ENCODE measurements around the gene HTT. TPM values are rescaled to one million over a fixed set of nuclear protein-coding genes. Genes with fewer than 3 reads are reported as not detected.
"Not testable (repeated sequence)": the region's sequence is repeated elsewhere in the genome, so short reads cannot be mapped to it uniquely, and the experiment has no call there.

HTT gene
- total RNA-seq, 1 donor, result 96.2 TPM

GRCh38 chr4:3137908-3138307 is 63.4 kb downstream of the HTT start:
- Histone ChIP-seq H3K9me3 (ENCODE audit: low read depth, low read length) (no peaks in the 10 kb centered on the region), H3K4me3 (ENCODE audit: low read length) (no peak overlapping the region), H3K27me3 (ENCODE audit: insufficient read depth, low read length) (no peaks in the 10 kb centered on the region), H3K4me1 (ENCODE audit: insufficient read depth, low read length) (no peaks in the 10 kb centered on the region)

- H3K27me3 ChIP-seq (ENCODE audit: insufficient read depth, low read length), result no peaks in the 10 kb centered on the region
Measured at GRCh38 chr4:3145234-3145924, 70.9 kb downstream of the HTT start.

GRCh38 chr4:3148926-3149325 is 74.4 kb downstream of the HTT start:
- no peaks in the 10 kb centered on the region for H3K4me1 ChIP-seq (ENCODE audit: insufficient read depth, low read length)
- H3K27me3 ChIP-seq (ENCODE audit: insufficient read depth, low read length), result no peaks in the 10 kb centered on the region
- no peaks in the 10 kb centered on the region for H3K9me3 ChIP-seq (ENCODE audit: low read depth, low read length)
- H3K4me3 ChIP-seq (ENCODE audit: low read length), result no peak overlapping the region

More at GRCh38 chr4:3145234-3145924, 70.9 kb downstream of the HTT start:
- Histone ChIP-seq H3K9me3 (ENCODE audit: low read depth, low read length) (no peaks in the 10 kb centered on the region), H3K4me3 (ENCODE audit: low read length) (no peak overlapping the region), H3K4me1 (ENCODE audit: insufficient read depth, low read length) (no peaks in the 10 kb centered on the region)

GRCh38 chr4:3151238-3151637 is 76.8 kb downstream of the HTT start:
- H3K27me3 ChIP-seq (ENCODE audit: insufficient read depth, low read length); H3K4me3 ChIP-seq (ENCODE audit: low read length); H3K9me3 ChIP-seq (ENCODE audit: low read depth, low read length); H3K4me1 ChIP-seq (ENCODE audit: insufficient read depth, low read length): not testable (repeated sequence)

GRCh38 chr4:3157366-3157765 is 82.9 kb downstream of the HTT start:
- Histone ChIP-seq H3K4me3 (ENCODE audit: low read length) (no peak overlapping the region), H3K4me1 (ENCODE audit: insufficient read depth, low read length) (no peaks in the 10 kb centered on the region), H3K9me3 (ENCODE audit: low read depth, low read length) (no peaks in the 10 kb centered on the region), H3K27me3 (ENCODE audit: insufficient read depth, low read length) (no peaks in the 10 kb centered on the region)

- Histone ChIP-seq H3K27me3 (ENCODE audit: insufficient read depth, low read length) (no peaks in the 10 kb centered on the region), H3K9me3 (ENCODE audit: low read depth, low read length) (no peaks in the 10 kb centered on the region), H3K4me3 (ENCODE audit: low read length) (no peak overlapping the region), H3K4me1 (ENCODE audit: insufficient read depth, low read length) (no peaks in the 10 kb centered on the region)
Measured at GRCh38 chr4:3158841-3159240, 84.4 kb downstream of the HTT start.

- Histone ChIP-seq H3K4me3 (ENCODE audit: low read length) (no peak overlapping the region), H3K9me3 (ENCODE audit: low read depth, low read length) (no peaks in the 10 kb centered on the region), H3K4me1 (ENCODE audit: insufficient read depth, low read length) (no peaks in the 10 kb centered on the region), H3K27me3 (ENCODE audit: insufficient read depth, low read length) (no peaks in the 10 kb centered on the region)
Measured at GRCh38 chr4:3160438-3160837, 86.0 kb downstream of the HTT start.

- H3K4me3 ChIP-seq (ENCODE audit: low read length); H3K4me1 ChIP-seq (ENCODE audit: insufficient read depth, low read length); H3K27me3 ChIP-seq (ENCODE audit: insufficient read depth, low read length); H3K9me3 ChIP-seq (ENCODE audit: low read depth, low read length): not testable (repeated sequence)
Measured at GRCh38 chr4:3161044-3161443, 86.6 kb downstream of the HTT start.

- not testable (repeated sequence) for H3K4me3 ChIP-seq (ENCODE audit: low read length); H3K4me1 ChIP-seq (ENCODE audit: insufficient read depth, low read length); H3K27me3 ChIP-seq (ENCODE audit: insufficient read depth, low read length); H3K9me3 ChIP-seq (ENCODE audit: low read depth, low read length)
Measured at GRCh38 chr4:3166434-3166833, 92.0 kb downstream of the HTT start.

GRCh38 chr4:3168029-3168428 is 93.5 kb downstream of the HTT start:
- H3K4me1 ChIP-seq (ENCODE audit: insufficient read depth, low read length), result no peaks in the 10 kb centered on the region
- no peaks in the 10 kb centered on the region for H3K9me3 ChIP-seq (ENCODE audit: low read depth, low read length)
- H3K27me3 ChIP-seq (ENCODE audit: insufficient read depth, low read length), result no peaks in the 10 kb centered on the region
- H3K4me3 ChIP-seq (ENCODE audit: low read length), result no peak overlapping the region

- no peak overlapping the region for H3K4me3 ChIP-seq (ENCODE audit: low read length)
- no peaks in the 10 kb centered on the region for H3K4me1 ChIP-seq (ENCODE audit: insufficient read depth, low read length)
- no peaks in the 10 kb centered on the region for H3K9me3 ChIP-seq (ENCODE audit: low read depth, low read length)
- no peaks in the 10 kb centered on the region for H3K27me3 ChIP-seq (ENCODE audit: insufficient read depth, low read length)
Measured at GRCh38 chr4:3174371-3175338, 100.2 kb downstream of the HTT start.

- no peak overlapping the region for H3K4me3 ChIP-seq (ENCODE audit: low read length)
- no peaks in the 10 kb centered on the region for H3K4me1 ChIP-seq (ENCODE audit: insufficient read depth, low read length)
- H3K27me3 ChIP-seq (ENCODE audit: insufficient read depth, low read length), result no peaks in the 10 kb centered on the region
- H3K9me3 ChIP-seq (ENCODE audit: low read depth, low read length), result no peaks in the 10 kb centered on the region
Measured at GRCh38 chr4:3176367-3177229, 102.1 kb downstream of the HTT start.

GRCh38 chr4:3177426-3177825 is 102.9 kb downstream of the HTT start:
- Histone ChIP-seq H3K4me3 (ENCODE audit: low read length) (no peak overlapping the region), H3K9me3 (ENCODE audit: low read depth, low read length) (no peaks in the 10 kb centered on the region), H3K27me3 (ENCODE audit: insufficient read depth, low read length) (no peaks in the 10 kb centered on the region), H3K4me1 (ENCODE audit: insufficient read depth, low read length) (no peaks in the 10 kb centered on the region)

GRCh38 chr4:3177905-3178304 is 103.4 kb downstream of the HTT start:
- Histone ChIP-seq H3K9me3 (ENCODE audit: low read depth, low read length) (no peaks in the 10 kb centered on the region), H3K27me3 (ENCODE audit: insufficient read depth, low read length) (no peaks in the 10 kb centered on the region), H3K4me3 (ENCODE audit: low read length) (no peak overlapping the region), H3K4me1 (ENCODE audit: insufficient read depth, low read length) (no peaks in the 10 kb centered on the region)

- Histone ChIP-seq H3K4me3 (ENCODE audit: low read length) (no peak overlapping the region), H3K4me1 (ENCODE audit: insufficient read depth, low read length) (no peaks in the 10 kb centered on the region), H3K27me3 (ENCODE audit: insufficient read depth, low read length) (no peaks in the 10 kb centered on the region), H3K9me3 (ENCODE audit: low read depth, low read length) (no peaks in the 10 kb centered on the region)
Measured at GRCh38 chr4:3178351-3178750, 103.9 kb downstream of the HTT start.

Measured in mononuclear cell (primary cell).